ENCODE data around the gene RAB40B.

GRCh38 chr17:82662711-82663261 is 35.7 kb downstream of the RAB40B start:
- TF ChIP-seq CTCF (IDR thresholded peaks at IDR 0.05; ENCODE audit: low read length) (no peak), EZH2phosphoT487 (IDR thresholded peaks at IDR 0.05; ENCODE audit: low read length) (no peak), EZH2 (optimal IDR thresholded peaks at IDR 0.05; ENCODE audit: low read depth, low read length) (no peak)
